Breast epithelium (tissue), 4 donors: ENCODE data around the gene ERF. TPM values are rescaled to one million over a fixed set of nuclear protein-coding genes. Genes with fewer than 3 reads are reported as not detected.

ENCODE experiments used
- DNase-seq, 2 donors: peaks; one replicate each; pipeline ENCODE4 v3.0.0-alpha.2; 2019; ENCODE audit warnings: low spot score in 2 of 2
- H3K27ac ChIP-seq, 2 donors: fragments of 200-600 bp; sonication (generic) in 1 of 2; one replicate each; pipeline ENCODE4 v1.5.1; 2016 to 2019; ENCODE audit warnings: mild to moderate bottlenecking in 1 of 2
- H3K27me3 ChIP-seq, 2 donors: fragments of 200-600 bp; sonication (generic) in 1 of 2; one replicate each; pipeline versions ENCODE4 v1.5.1 to v1.6.0; 2017 to 2019; ENCODE audit warnings: control low read depth in 1 of 2, mild to moderate bottlenecking in 1 of 2
- H3K36me3 ChIP-seq: fragments of 200-600 bp; one replicate; pipeline ENCODE4 v1.5.1; 2019
- H3K4me1 ChIP-seq, 2 donors: fragments of 200-600 bp; sonication (generic); one replicate each; pipeline ENCODE4 v1.5.1; 2016 to 2019; ENCODE audit warnings: control low read depth in 1 of 2
- H3K4me3 ChIP-seq, 3 donors: fragments of 200-600 bp; sonication (generic); 1 replicate in 2 of 3; 2 replicates in 1 of 3; pipeline ENCODE4 v1.5.1; 2016 to 2019; ENCODE audit warnings: mild to moderate bottlenecking in 3 of 3, moderate library complexity in 2 of 3
- H3K9me3 ChIP-seq, 2 donors: fragments of 200-600 bp; sonication (generic) in 1 of 2; one replicate each; pipeline ENCODE4 v1.5.1; 2016 to 2019; ENCODE audit warnings: control low read depth in 1 of 2
- POLR2A ChIP-seq: fragments of 450-650 bp; IDR thresholded peaks from one replicate; pipeline ENCODE4 v1.6.1; 2016; ENCODE audit warnings: antibody characterized with exemption, mild to moderate bottlenecking, moderate library complexity
- POLR2AphosphoS5 ChIP-seq, 3 donors: sonication (generic); formaldehyde crosslinking; IDR thresholded peaks; one replicate each; pipeline ENCODE4 v1.6.1; 2017; ENCODE audit warnings: antibody characterized with exemption in 3 of 3
- intact Hi-C: fragments of 100-400 bp; cut with DNase I; formaldehyde crosslinking; loops from one replicate; pipeline ENCODE4 v1.15.1; 2023; ENCODE audit warnings: low total_unique reads
- total RNA-seq, 3 donors: library from RNA; depleted of rRNA; stranded (reverse); fragments of >200 nt; gene quantifications; one replicate each; pipeline ENCODE4 v1.1.0, GENCODE V29; 2016
- TF ChIP-seq, protein P1 (sequence below), 3 donors: fragments of 450-650 bp; IDR thresholded peaks; one replicate each; pipeline ENCODE4 v1.5.1; 2016 to 2017; ENCODE audit warnings: antibody characterized with exemption in 3 of 3, mild to moderate bottlenecking in 3 of 3, moderate library complexity in 3 of 3

The ERF gene
- total RNA-seq, 3 donors from 2014 or later, result 11.4 to 38.6 (median 24.3) TPM

DNA sequence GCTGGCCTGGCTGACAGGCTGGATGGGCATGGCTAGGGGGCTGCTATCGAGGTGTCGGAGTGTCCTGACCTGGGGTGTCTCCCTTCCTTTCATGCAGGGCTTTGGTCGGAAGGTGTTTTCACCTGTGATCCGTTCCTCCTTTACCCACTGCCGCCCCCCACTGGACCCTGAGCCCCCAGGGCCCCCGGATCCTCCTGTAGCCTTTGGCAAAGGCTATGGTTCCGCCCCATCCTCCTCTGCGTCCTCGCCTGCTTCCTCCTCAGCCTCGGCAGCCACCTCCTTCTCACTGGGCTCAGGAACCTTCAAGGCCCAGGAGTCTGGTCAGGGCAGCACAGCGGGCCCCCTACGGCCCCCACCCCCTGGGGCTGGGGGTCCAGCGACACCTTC lies 35.2 kb upstream of the ERF start:
- no peaks in the 10 kb centered on the region for H3K27me3 ChIP-seq
- H3K36me3 ChIP-seq, result no peaks in the 10 kb centered on the region
- no peak overlapping the region for H3K4me3 ChIP-seq
- H3K4me1 ChIP-seq, result peaks cover 0 to 5% of the 10 kb centered on the region in 2 donors
- H3K9me3 ChIP-seq, result no peaks in the 10 kb centered on the region
- H3K27ac ChIP-seq, result no peak overlapping the region
- no peak for TF ChIP-seq POLR2AphosphoS5 (IDR thresholded peaks at IDR 0.05)
- TF ChIP-seq, protein P1, sequence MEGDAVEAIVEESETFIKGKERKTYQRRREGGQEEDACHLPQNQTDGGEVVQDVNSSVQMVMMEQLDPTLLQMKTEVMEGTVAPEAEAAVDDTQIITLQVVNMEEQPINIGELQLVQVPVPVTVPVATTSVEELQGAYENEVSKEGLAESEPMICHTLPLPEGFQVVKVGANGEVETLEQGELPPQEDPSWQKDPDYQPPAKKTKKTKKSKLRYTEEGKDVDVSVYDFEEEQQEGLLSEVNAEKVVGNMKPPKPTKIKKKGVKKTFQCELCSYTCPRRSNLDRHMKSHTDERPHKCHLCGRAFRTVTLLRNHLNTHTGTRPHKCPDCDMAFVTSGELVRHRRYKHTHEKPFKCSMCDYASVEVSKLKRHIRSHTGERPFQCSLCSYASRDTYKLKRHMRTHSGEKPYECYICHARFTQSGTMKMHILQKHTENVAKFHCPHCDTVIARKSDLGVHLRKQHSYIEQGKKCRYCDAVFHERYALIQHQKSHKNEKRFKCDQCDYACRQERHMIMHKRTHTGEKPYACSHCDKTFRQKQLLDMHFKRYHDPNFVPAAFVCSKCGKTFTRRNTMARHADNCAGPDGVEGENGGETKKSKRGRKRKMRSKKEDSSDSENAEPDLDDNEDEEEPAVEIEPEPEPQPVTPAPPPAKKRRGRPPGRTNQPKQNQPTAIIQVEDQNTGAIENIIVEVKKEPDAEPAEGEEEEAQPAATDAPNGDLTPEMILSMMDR (IDR thresholded peaks at IDR 0.05), result no peak
- no peak for TF ChIP-seq POLR2A
- DNase-seq, result no peak
- intact Hi-C loops, result no loop called here

DNA sequence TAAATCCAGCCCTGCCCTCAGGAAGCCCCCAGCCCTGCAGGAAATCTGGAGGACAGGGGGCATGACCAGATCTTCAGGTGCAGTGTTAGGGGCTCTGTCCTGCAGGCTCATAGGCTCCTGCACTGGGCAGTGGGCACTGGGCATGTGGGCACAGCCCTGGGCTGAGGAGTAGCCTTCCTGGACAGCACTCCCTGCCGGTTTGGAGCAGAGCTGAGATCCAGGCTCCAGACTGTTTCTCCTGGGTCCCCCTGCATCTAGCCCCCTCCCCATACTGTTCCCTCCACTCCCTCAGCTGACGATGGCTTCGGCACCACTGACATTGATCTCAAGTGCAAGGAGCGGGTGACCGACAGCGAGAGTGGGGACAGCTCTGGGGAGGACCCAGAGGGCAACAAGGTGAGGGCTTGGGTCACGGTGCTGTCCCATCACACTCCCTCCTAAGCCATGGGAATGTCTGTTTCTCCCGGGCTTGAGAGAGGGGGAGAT lies 34.7 kb upstream of the ERF start:
- no peaks in the 10 kb centered on the region for H3K9me3 ChIP-seq
- no peaks in the 10 kb centered on the region for H3K27me3 ChIP-seq
- peaks cover 3 to 7% of the 10 kb centered on the region in 2 donors for H3K4me1 ChIP-seq
- TF ChIP-seq, protein P1 (IDR thresholded peaks at IDR 0.05), result no peak
- TF ChIP-seq POLR2A (no peak), POLR2AphosphoS5 (IDR thresholded peaks at IDR 0.05) (no peak)
- no peaks in the 10 kb centered on the region for H3K36me3 ChIP-seq
- intact Hi-C loops, result no loop called here
- DNase-seq, result no peak
- no peak overlapping the region for H3K4me3 ChIP-seq
- no peak overlapping the region for H3K27ac ChIP-seq

DNA sequence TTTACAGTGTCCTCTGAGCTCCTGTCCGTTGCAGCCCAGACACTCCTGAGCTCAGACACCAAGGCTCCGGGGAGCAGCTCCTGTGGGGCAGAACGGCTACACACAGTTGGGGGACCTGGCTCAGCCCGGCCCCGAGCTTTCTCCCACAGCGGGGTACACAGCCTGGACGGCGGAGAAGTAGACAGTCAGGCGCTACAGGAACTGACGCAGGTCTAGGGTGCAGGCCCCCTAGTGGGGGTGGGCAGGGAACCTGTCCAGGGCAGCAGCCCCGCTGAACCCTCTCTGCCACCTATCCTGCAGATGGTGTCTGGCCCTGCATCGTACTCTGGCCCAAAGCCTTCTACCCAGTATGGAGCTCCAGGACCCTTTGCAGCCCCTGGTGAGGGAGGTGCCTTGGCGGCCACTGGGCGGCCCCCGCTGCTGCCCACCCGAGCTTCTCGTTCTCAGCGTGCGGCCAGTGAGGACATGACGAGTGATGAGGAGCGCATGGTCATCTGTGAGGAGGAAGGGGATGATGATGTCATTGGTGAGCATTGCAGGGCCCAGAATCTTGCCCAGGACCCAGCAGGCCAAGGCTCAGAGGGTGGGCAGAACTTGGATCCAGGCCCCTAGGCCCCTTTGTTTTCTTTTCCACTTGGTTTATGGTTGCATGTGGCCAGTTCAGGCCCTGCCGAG lies 34.1 kb upstream of the ERF start:
- H3K27ac ChIP-seq, result no peak overlapping the region
- no peaks in the 10 kb centered on the region for H3K36me3 ChIP-seq
- H3K9me3 ChIP-seq, result no peaks in the 10 kb centered on the region
- H3K27me3 ChIP-seq, result no peaks in the 10 kb centered on the region
- TF ChIP-seq, protein P1 (IDR thresholded peaks at IDR 0.05), result no peak
- TF ChIP-seq POLR2AphosphoS5 (IDR thresholded peaks at IDR 0.05) (no peak), POLR2A (no peak)
- no peak overlapping the region for H3K4me3 ChIP-seq
- no peak for DNase-seq
- peaks cover 3 to 7% of the 10 kb centered on the region in 2 donors for H3K4me1 ChIP-seq
- intact Hi-C loops, result no loop called here

DNA sequence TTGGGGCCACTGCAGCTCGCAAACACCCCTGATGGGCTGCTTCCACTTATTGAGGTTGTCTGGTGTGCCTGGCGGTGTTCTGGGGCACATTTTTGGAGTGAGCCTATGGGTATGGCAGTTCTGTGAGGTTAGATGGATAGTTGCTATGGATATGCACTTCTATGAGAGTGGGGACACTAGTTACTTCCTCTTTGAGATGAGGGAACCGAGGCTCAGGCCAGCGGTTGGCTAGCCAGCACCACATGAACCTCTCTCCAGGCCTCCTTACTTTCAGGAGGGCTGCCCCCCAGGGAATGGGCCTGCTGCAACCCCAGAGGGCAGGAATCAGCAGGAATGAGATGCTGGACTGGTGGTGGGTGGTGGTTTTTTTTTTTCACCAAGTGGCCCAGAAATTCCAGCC lies 33.5 kb upstream of the ERF start:
- Histone ChIP-seq H3K27ac (no peak overlapping the region), H3K4me1 (peaks cover 3 to 7% of the 10 kb centered on the region in 2 donors), H3K27me3 (no peaks in the 10 kb centered on the region), H3K36me3 (no peaks in the 10 kb centered on the region), H3K4me3 (no peak overlapping the region), H3K9me3 (no peaks in the 10 kb centered on the region)
- no peak for DNase-seq
- TF ChIP-seq, protein P1 (IDR thresholded peaks at IDR 0.05), result no peak
- TF ChIP-seq POLR2AphosphoS5 (IDR thresholded peaks at IDR 0.05) (no peak), POLR2A (no peak)
- intact Hi-C loops, result no loop called here

DNA sequence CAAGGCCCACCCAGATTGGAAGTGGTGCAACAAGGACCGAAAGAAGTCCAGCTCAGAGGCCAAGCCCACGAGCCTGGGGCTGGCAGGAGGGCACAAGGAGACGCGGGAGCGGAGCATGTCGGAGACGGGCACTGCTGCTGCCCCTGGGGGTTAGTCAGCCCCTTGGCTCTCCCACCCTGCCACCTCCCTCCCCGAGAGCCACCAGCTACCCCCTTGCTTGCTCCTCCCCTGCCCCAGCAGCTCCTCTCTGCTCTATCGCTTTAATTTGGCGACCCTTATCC lies 32.8 kb upstream of the ERF start:
- no peaks in the 10 kb centered on the region for H3K9me3 ChIP-seq
- intact Hi-C loops, result no loop called here
- H3K4me3 ChIP-seq, result no peak overlapping the region
- DNase-seq, result no peak
- H3K27ac ChIP-seq, result no peak overlapping the region
- H3K27me3 ChIP-seq, result no peaks in the 10 kb centered on the region
- H3K36me3 ChIP-seq, result no peaks in the 10 kb centered on the region
- TF ChIP-seq POLR2A, result no peak
- TF ChIP-seq, protein P1 (IDR thresholded peaks at IDR 0.05), result no peak
- TF ChIP-seq POLR2AphosphoS5 (IDR thresholded peaks at IDR 0.05), result no peak
- H3K4me1 ChIP-seq, result peaks cover 5 to 13% of the 10 kb centered on the region in 2 donors
